GM18505 (cell line): Measurements from ENCODE around the gene BCAS3.

Experiments
- ATAC-seq: cut with Tn5 transposase; IDR thresholded peaks from one replicate; pipeline ENCODE4 v1.9.1; 2021; ENCODE audit not compliant: unreplicated experiment
- POLR2A ChIP-seq: IDR thresholded peaks from 4 replicates; pipeline ENCODE4 v1.6.1; 2011; ENCODE audit warnings: borderline replicate concordance; ENCODE audit not compliant: insufficient read depth, insufficient read length; ENCODE audit errors: extremely low read depth

Gene BCAS3

DNA sequence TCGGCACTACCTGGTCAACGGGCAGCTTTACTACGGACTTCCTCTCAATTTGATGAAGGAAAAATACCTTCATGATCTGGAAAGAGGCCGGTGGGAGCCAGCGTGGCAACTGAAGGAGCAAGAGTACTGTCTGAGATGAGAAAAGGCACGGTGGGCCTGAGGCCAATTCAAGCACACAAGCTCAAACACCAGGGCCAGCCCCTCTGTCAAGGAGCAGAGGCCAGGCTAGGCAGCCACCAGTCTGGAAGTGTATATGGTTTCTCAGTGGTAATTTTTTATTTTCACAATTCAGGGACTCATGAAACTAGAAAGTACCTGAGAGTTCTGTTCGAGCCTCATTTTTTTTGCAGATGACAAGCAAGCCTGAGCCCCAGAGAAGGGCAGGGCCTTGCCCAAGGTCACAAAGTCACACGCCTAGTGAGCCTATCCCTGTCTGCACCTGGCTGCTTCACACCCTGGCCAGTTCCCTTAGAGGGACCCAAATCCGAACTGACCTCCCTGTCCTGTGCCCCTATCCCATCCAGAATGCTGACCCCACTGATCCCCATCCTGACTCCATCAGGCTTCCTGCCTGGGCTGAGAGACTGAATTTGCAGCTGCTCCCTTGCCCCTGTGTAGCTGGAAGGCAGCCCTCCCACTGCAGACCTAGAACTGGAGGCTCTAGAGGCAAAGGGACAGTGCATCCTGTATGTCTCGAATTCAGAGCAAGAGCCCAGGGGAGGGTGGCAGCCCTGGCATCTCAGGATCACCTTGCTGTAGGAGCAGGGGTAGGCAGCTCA, 717.2 kb downstream of the BCAS3 start:
- TF ChIP-seq POLR2A = no peak
- no peak for ATAC-seq

- no peak for ATAC-seq
- TF ChIP-seq POLR2A = no peak
Measured at GRCh38 chr17:61395409-61395982, 717.8 kb downstream of the BCAS3 start.

DNA sequence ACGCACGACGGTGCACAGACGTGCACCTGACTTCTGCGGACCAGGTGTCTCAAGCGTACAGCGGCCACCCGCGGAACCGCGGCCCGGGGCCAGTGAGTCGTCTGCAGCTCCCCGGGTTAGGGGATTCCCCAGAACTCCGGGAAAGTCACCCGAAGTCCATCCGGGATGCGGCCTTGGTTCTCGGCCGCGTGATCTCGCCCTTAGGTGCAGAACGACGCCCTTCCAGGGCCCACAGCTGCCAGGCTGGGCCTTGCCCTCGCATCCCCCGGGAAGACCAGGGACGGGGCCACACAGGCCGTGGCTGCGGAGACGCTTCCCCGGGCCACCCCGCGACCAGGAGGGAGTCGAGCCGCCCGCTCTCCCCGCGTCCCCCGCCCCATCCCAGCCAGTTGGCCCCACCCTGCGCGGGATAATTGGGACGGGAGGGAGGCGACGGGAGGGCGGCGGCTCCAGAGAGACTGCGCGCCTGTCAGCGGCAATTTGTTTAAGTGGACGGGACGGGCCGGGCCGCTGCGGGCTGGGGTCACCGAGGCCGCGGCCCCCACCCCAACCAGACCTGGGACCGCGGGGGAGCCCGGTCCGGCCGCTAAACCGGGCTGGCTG, 718.4 kb downstream of the BCAS3 start:
- no peak for ATAC-seq
- TF ChIP-seq POLR2A = no peak

DNA sequence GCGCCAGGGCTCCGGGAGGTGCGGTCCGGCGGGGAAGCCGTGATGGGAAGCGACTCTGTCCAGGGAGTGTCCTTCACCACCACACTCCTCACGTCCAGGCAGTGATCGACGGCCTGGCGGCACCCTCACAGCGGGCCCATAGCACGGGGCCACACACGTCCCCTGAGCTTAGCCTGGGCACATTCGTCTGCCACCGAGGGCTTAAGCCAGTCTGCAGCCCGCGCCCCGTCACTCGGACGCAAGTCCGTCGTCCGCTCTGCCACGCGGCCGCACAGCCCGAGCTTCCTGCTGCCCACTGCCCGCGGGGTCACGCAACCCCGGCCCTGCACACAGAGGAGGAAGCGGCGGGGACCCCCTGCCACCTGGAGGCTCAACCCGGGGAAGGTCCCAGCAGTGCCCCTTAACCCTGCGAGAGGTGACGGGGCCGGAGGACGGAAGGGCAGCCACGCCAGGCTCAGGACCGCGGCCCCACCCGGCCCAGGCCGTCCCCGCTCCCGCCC, 719.0 kb downstream of the BCAS3 start:
- no peak for TF ChIP-seq POLR2A
- no peak for ATAC-seq

GRCh38 chr17:61397086-61397842, 719.6 kb downstream of the BCAS3 start:
- no peak for TF ChIP-seq POLR2A
- ATAC-seq = no peak

GRCh38 chr17:61398721-61399130, 721.1 kb downstream of the BCAS3 start:
- no peak for ATAC-seq
- no peak for TF ChIP-seq POLR2A

GRCh38 chr17:61399131-61400065, 721.7 kb downstream of the BCAS3 start, which contains the start of gene TBX2:
Gene TBX2, plus strand, starts transcription at chr17:61399843. Its CDS starts 334 bp downstream, at chr17:61400177.
- no peak for ATAC-seq
- no peak for TF ChIP-seq POLR2A

GRCh38 chr17:61400066-61400716, 722.5 kb downstream of the BCAS3 start:
- ATAC-seq = no peak
- no peak for TF ChIP-seq POLR2A

DNA sequence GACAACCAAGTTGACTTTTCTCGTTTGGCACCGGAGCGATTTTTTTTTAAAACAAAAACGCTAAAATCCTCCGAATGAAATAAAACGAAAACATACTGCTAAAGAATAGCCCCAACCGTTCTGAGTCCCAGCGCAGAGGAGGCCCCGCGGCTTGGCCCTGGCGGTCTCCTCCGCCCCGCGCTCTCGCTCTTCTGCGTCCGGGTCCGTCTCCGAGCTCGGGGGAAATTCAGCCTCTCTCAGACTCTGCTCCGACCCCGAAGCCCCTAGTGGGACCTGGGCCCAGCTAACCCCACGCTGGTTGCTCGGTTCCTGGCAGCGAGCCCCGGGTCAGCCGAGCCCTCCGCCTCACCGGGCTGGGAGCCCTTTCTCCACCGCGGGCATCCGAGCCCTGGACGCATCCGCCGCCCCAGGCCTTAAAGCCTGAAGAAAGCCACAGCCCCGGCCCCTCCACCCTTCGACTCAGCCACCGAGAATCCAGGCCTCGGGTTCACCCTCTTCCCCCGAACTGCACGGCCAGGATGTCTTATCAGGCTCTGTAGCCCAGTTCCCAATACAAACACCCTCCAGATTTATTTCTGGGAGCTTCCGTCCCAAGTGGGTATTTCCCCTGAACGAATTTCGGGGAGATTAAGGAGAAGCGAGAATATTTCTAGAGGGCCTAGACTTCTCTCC, 723.2 kb downstream of the BCAS3 start:
- no peak for TF ChIP-seq POLR2A
- no peak for ATAC-seq

DNA sequence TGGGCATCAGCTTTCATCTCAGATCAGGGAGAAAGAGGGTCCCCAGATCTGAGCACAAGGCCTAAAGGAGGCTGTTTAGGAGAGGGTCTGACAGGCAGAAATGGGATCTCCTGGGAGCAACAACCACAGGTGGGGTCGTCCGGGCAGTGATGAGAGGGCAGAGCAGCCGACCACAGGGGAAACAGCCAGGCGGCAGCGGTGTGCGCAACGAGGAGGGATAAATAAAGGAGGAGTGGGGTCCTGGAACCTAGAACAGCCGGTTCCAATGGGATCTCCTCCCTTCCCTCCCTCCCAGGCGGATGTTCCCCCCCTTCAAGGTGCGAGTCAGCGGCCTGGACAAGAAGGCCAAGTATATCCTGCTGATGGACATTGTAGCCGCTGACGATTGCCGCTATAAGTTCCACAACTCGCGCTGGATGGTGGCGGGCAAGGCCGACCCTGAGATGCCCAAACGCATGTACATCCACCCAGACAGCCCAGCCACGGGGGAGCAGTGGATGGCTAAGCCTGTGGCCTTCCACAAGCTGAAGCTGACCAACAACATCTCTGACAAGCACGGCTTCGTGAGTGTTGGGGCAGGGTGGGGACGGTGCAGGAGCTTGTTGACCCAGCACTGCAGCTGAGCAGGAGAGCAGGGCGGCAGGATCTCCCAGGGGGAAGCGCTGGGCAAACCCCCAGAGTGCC, 723.9 kb downstream of the BCAS3 start:
- ATAC-seq = no peak
- TF ChIP-seq POLR2A = no peak

GRCh38 chr17:61402073-61402541, 724.5 kb downstream of the BCAS3 start:
- ATAC-seq = no peak

More at GRCh38 chr17:61402073-61402541, 724.5 kb downstream of the BCAS3 start:
- no peak for TF ChIP-seq POLR2A
